Epithelial cell of proximal tubule (primary cell): ENCODE data around the gene RHOF. TPM values are rescaled to one million over a fixed set of nuclear protein-coding genes. Genes with fewer than 3 reads are reported as not detected.

ENCODE experiments used
- DNase-seq: peaks from one replicate; pipeline ENCODE4 v3.0.0-alpha.2; 2011; ENCODE audit warnings: low read depth
- H3K4me3 ChIP-seq: 2 replicates; pipeline ENCODE4 v1.5.1; 2011; ENCODE audit warnings: low read depth, mild to moderate bottlenecking, low read length
- total RNA-seq: library from RNA; depleted of rRNA; stranded (reverse); fragments of >200 nt; gene quantifications from 2 replicates; pipeline ENCODE4 v1.2.3, GENCODE V29; 2015
- TF ChIP-seq, protein P1 (sequence below): conservative IDR thresholded peaks from 2 replicates; pipeline ENCODE4 v1.5.1; 2012; ENCODE audit warnings: low read depth, mild to moderate bottlenecking, low read length

The RHOF gene
- total RNA-seq, 1 donor from 2014 or later: 180 TPM

DNA sequence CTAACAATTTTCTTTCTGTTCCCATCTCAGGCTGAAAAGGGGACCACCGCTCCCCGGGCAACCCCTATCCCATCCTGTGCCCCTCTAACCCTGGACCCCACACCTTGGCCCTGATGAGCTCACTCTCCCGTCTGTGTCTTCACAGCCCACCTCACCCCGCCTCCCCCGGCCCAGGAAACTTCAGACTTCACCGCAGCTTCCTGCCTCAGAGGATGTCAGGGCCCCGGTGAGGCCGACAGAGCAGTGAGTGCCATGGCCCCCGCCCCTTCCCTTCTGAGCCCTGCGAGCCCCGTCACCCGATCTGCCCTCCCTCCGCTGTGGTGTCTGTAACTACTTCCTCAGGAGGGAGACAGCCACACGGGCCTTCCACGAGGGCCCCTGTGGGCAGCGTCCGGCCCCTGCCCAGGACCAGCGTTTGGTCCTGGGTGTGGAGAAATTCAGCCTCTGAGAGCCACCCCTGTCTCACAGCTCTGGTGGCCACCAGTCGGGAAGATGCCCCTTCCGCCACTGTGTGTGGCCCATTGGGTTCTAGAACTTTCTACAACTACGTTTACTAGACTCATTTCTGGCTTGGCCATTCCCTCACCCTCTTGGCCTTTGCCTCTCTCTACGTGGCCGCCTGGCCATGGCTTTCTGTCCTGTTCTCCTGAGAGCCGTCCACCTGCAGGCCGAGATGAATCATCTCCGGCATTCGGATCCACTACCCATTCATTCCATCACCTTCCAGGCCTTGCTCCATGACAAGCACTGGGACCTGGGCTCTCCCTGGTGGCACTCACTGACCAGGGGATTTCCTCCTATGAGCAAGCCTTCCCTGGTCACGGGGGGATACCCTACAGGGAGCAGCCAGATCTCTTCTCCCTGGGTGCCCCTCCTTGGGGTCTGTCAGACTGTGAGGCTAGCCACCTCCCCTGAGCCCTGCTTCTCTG is 3.4 kb downstream of the RHOF start:
- DNase-seq: no peak

DNA sequence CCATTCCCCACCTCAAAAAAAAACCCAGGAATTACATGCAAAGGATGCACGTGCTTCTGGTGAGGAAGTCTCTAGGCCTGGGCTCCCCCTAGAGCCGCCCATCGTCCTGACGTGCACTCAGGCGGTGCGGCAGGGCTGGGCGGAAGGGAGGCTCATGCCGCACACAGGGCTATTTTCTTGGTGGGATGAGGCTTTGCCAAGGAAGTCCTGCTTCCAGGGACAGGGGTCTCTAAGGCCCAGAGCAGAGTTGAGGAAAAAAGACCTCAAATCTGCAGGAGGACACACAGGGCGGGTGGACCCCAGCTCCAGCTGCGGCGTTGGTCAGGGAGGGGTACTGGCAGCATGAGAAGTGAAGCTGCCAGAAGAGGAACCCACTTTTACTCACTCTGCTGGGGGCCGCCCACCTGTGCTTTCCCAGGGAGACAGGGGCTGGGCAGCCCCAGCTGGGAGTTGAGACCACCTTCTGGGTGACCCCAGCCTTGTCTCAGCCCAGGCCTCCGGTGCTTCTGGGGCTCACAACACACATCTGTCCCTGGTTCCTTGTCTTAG is 4.2 kb downstream of the RHOF start:
- TF ChIP-seq, protein P1, sequence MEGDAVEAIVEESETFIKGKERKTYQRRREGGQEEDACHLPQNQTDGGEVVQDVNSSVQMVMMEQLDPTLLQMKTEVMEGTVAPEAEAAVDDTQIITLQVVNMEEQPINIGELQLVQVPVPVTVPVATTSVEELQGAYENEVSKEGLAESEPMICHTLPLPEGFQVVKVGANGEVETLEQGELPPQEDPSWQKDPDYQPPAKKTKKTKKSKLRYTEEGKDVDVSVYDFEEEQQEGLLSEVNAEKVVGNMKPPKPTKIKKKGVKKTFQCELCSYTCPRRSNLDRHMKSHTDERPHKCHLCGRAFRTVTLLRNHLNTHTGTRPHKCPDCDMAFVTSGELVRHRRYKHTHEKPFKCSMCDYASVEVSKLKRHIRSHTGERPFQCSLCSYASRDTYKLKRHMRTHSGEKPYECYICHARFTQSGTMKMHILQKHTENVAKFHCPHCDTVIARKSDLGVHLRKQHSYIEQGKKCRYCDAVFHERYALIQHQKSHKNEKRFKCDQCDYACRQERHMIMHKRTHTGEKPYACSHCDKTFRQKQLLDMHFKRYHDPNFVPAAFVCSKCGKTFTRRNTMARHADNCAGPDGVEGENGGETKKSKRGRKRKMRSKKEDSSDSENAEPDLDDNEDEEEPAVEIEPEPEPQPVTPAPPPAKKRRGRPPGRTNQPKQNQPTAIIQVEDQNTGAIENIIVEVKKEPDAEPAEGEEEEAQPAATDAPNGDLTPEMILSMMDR: no peak
- DNase-seq: no peak
- H3K4me3 ChIP-seq: no peak overlapping the region

More for the DNA sequence above, 3.4 kb downstream of the RHOF start:
- TF ChIP-seq, protein P1: no peak
- no peak overlapping the region for H3K4me3 ChIP-seq

DNA sequence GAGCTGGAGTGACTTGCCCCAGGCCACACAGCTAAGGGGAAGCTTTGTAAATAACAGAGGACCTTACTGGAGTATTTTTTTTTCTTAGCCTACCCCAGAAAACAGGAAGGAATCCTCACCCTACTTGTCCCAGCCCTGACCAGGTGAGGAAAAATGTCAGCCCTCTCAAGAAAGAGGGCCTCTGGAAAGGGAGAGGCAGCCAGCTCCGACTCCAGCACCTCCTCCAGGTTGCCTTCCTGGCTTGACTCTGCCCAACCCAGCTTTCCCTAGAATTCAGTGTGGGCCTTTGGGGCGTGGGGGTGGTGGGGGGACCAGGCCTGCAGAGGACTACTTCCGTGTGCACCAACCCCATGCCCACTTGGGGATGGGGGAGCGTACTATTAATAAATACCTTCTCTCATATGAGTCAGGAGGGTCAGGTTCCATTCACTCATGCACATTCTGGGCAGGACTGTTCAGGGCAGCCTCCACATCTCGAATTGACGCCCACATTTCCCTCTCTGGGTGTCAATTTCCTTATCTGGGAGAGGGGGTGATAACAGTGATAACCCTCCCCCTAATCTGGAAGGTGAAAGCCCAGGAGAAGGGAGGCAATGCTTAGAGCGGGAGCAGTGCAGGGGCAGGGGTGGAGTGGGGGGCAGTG is 5.2 kb downstream of the RHOF start:
- TF ChIP-seq, protein P1: no peak
- DNase-seq: no peak
- H3K4me3 ChIP-seq: no peak overlapping the region

DNA sequence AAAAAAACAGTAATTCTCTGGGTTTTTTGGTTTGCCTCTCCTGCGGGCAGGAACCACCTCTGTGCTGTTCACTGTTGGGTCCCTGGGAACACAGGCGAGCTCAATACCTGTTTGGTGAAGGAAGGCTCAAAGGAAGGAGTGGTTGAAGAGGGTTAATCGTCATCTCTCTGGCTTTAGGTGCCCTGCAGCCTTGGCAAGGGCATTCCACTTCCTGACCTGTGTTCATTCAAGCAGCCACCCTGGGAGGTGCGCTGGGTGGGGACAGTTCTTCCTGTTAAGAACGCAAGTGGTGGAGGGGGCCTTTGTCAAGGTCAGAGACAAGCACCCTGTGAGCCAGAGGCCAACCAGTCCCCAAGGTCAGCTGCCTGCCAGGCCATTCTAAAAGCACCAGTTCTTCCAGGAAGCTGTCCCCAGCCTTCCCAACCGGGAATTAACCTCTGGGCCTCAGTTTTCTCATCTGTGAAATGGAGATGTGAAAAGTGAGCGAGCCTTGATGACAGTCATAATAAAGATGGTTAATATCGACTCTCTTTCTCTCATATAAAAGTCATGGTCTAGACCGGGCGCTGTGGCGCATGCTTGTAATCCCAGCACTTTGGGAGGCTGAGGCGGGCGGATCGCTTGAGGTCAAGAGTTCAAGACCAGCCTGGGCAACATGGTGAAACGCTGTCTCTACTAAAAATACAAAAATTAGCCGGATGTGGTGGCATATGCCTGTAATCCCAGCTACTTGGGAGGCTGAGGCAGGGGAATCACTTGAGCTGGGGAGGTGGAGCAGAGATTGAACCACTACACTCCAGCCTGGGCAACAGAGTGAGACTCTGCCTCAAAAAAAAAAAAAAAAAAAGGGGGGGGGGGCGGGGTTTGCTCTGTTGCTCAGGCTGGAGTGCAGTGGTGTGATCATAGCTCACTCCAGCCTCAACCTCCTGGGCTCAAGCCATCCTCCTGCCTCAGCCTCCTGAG is 6.1 kb downstream of the RHOF start:
- TF ChIP-seq, protein P1: no peak
- no peak overlapping the region for H3K4me3 ChIP-seq
- DNase-seq: no peak

DNA sequence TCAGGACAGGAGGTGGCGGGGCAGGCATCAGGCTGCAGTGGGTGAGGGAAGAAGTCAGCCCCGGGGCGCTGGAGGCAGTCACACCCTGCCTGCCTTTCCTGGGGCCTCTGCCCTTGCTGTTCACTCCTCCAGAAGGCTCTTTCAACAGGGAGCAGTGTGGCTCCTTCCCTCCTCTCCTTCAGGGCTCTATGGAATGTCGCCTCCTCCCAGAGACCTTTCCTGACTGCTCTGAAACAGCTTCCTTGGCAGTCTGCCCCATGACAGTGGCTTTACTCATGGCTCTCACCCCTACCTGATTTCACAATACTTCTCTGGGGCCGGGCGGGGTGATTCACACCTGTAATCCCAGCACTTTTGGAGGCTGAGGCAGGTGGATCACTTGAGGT is 7.1 kb downstream of the RHOF start:
- peak; percentile 87 for DNase-seq
- H3K4me3 ChIP-seq: no peak overlapping the region
- TF ChIP-seq, protein P1: peak; percentile 9

DNA sequence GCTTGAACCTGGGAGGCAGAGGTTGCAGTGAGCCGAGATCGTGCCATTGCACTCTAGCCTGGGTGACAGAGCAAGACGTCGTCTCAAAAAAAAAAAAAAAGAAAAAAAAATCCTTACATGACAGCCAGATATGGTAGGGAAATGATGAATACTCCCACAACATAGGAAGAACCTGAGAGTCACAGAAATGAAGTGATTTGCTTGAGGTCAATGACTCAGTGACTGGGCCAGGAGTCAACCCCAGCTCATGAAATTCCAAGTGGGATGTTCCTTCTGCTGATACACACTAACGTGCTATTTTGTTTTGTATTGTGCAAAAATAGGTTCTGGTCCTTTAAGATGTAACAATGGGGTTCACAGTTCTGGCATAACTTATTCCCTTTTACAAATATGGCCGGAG is 9.0 kb downstream of the RHOF start:
- H3K4me3 ChIP-seq: no peak overlapping the region
- no peak for DNase-seq
- TF ChIP-seq, protein P1: no peak
